SIG-M5 (cell line): ENCODE measurements around the gene DZIP1L.

ENCODE experiments used
- DNase-seq: peaks from one replicate; lab custom pipeline; 2025; lab: John Stamatoyannopoulos, UW

The DZIP1L gene

GRCh38 chr3:138068579-138069174 lies 46.7 kb downstream of the DZIP1L start:
- DNase-seq: no peak

DNA sequence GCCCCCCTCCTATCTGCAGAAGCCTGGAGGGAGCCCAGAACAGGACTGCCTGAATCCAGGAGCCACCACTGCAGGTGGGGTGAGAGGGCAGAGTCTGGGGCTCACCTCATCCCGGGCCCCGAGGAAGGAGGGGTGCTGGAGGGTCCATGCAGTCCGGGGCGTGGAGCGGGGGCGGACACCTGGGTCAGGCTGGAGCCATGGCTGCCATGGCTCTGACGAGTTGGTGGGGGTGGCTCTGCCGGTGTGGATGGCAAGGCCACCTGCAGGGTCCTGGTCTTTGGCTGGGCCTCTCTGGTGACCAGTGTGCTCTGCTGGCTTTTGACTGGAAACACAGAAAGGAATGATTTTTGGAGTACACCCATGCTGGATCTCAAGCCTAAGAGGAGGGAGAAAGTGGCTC lies 47.4 kb downstream of the DZIP1L start:
- DNase-seq: no peak

DNA sequence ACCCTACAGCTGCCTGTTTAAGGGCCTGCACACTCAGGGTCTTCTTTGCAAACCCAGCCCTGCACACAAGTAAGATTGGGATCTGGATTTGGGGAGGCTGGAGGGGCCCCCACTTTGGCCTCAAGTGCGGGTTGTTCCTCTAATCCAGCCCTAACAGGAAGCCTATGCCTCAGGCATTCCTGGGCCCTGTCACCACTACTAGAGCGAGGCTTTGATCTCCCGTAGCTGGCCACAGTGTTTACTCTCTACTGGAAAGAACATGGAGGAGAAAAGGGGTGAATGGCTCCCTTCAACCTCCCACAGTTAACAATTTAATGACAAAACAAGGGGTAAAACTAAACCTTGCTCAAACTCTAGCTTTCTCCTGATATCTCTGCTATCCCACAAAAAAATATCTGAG lies 48.4 kb downstream of the DZIP1L start:
- DNase-seq: no peak

DNA sequence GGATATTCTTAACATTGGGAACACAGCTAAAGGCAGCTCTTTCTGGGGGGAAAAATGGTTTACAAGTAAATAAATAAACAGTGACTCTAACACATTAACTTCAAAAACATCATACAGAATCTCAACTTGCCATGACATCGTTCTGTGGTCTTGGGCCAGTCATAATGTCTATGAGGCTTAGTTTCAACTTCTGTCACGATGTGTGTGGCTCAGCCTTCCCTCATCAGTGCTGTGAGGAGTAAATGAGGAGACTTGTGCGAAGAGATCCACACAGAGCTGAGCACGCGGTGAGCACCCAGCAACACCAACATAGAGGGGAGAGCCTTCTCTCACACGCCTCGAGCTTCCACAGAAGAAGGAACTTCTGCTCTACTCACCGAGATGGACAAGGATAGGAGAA lies 49.0 kb downstream of the DZIP1L start:
- DNase-seq: no peak

DNA sequence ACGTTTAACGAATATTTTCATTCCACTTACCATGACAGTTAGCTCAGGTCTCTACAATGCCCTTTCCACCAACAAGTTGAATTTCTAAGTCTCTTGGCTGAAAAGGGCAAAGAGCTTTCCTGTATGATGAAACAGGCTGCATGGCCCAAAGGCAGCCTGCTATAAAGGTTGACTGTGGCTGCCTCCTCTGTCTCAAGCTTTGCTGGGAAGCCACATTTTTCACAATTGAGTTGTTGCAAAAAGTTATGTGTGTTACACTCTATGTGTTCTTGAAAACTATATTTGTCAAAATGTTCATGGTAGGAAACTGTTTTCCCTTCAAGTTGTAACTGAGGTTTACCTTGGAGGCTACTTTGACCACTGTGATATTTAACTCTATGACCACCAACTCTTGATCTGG lies 49.5 kb downstream of the DZIP1L start:
- no peak for DNase-seq

DNA sequence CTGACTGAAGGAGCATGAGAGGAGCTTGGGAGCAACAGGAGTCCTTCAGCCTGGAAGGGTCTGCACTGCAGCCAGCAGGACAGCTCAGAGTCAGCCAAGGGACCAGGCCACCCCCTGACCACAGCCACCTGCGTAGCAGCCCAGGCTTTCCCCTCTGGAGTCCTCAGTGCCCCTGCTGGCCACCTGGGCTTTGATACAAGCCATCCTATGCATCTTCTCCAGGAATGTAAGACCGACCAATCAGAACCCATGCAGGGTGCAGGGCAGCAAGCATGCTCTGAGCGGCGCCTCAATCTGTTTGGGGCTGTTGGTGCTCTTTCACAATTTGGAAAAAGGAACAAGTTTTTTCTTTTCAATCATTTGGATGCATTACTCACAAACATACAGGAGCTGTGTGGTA lies 52.0 kb downstream of the DZIP1L start:
- no peak for DNase-seq

DNA sequence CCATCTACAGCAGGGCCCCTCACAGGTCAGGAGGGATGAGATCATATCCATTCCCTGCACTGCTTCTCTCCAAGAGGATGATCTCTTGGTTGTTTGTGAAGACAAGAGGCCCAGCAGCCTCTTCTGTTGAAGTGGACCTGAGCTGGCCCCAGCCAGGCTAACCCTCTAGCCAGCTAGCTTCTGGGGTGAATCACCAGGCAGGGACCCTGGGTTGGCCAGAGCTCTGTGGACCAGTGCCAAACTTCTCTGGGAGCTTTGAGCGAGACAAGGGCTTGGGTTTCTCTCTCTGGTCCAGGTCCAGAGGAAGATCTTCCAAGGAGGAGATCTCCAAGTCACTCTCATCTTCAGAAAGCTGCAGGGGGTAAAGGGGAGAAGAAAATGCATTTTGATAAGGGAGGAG lies 52.8 kb downstream of the DZIP1L start:
- no peak for DNase-seq

GRCh38 chr3:138062037-138062436 lies 53.4 kb downstream of the DZIP1L start:
- DNase-seq: no peak

GRCh38 chr3:138060792-138061191 lies 54.6 kb downstream of the DZIP1L start:
- no peak for DNase-seq

DNA sequence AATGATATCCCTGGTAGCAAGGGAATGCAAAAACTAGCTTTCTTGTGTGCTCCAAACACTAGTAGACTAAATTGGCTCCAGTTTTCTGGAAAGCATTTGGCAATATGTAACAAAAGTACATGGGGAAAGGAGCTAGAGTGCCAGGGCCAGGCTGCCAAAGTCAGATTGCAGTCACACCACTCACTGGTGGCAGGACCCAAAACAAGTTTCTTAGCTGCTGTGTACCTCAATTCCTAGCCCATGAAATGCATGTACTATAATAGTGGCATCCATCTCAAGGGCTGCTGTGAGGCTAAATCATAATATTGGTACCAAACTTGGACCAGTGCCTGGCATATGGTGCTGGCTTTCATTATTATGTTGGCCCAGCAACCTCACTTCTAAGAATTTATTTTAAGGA lies 56.1 kb downstream of the DZIP1L start:
- DNase-seq: no peak

GRCh38 chr3:138057384-138057783 lies 58.0 kb downstream of the DZIP1L start:
- no peak for DNase-seq

DNA sequence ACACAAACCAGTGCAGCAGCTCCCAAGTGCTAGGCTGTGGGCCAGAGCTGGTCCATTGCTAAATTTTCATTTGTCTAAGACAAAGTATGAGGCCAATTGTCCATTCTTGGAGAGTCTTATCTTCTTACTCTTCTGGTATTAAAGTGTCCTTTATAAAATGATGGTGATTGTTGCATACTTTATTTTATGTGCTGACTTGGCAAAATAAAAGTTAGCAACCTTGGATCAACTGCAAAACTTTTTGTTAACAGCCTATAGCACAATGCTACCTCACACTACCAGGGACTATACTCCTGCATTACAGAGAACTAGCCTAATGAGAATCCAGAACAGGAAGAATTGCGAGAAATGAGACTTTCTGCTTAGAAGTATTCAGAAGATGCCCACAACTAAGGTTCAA lies 61.4 kb downstream of the DZIP1L start:
- no peak for DNase-seq

DNA sequence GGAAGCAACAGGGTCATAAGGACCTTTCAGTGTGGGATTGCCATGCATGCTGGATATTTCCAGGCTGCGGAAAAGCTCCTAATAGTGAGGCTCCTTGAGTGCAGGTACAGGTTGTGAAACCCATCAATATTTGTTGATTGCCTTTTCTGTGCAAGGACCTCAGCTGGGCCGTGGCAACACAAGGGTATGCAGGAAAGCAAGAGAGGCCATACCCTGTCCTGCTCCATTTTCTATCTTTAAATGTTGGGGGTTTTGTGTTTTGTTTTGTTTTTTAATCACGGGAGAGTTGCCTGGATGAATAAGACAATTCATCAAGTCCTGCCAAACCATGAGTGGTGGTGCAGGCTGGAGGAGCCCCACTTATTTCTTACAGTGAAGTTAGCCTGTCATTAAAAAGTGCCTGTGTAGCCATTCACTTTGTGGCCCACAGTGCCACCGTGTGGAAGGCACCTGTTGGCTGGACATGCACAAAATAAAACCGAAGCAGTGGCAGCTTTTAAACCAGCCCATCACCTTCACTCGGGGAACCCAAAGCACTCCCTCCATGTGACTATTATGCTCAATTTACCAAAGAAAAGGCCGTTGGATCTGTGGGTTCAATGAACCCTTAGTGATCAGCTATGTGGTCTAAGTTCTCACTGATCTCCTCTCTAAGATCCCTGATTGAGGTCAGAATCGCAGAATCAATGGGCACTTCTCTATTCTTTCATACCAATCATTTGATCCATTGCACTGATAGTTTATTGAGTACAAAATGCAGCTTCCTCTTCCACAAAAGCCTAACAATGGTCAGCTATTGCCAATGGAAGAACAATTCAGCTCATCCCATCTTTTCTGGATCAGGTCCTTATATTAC lies 63.2 kb downstream of the DZIP1L start:
- no peak for DNase-seq

DNA sequence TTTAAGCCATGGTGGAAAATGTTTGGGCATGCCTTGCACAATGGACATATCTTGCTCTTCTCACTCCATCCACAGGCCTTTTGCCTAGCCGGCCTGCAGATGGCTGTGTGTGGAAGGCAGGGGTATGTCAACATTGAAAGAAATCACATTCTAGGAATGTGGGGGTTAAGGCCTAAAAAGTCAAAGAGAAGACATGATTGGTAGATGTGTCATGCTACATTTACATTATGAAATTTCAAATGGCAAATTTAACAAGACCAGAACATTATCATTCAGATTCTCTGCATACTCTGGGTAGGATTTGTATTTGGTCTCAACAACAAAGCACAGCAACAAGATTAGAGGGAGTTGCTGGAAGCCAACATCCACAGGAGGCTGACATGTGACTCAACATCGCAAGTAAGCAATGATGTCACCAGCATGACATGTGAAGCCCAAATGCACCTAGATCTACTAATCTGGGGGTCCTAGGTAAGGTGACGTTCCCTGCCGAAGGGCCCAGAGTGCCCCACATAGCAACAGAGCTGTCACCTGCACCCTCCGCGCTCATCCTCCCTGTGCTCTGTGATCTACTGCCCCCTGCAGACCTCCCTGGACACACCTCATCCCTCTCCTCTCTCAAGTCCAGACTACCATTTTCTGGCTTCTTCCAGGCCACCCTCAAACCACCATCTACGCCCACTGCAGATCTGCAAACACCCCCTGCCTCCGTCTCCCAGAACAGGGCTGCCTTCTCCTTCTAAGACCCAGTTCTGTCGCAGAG lies 66.1 kb downstream of the DZIP1L start:
- no peak for DNase-seq

DNA sequence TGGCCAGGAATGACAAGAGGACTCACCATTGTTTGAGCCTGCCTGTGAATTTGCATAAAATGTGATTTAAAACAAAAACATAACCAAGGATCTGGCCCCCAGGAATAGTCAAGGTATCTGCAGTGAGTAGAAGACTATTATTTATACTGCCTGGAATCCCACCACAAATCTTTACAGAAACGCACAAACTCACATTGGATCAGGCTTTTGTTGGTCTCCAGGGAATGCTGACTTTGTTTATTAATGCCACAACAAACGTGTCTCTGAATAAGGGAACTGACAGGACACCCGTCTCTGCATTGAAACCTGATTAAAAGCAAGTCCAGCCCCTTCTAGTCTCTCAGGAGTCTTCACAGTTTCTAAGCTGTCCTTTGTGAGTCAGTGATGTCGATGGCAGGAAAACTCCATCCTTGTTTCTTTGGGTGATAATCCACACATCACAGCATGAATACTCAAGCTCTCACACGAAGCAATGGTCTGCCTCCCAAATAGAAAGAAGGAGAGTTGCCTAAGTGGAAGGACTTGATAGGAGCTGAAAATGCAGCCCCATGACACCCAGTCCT lies 67.7 kb downstream of the DZIP1L start:
- no peak for DNase-seq

GRCh38 chr3:138046955-138047354 lies 68.5 kb downstream of the DZIP1L start:
- no peak for DNase-seq

DNA sequence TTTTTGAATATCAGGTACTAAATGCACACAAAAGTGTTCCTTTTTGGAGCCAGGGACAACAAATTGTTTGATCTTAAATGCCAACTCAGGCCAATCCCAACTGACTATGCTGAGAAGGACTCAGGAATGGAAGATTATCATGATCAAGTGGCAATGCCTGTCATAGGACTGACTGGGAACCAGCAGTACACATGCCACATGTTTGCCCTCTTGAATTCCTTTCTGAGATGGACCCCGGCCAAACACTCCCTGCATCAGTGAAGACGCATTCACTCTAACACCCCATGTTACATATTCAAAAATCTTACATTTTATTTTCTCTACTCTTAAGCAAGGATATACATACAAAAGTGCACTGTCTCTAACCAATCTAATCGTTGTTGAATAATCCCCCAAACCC lies 69.3 kb downstream of the DZIP1L start:
- DNase-seq: no peak

- DNase-seq: no peak
Measured at GRCh38 chr3:138043266-138044029, 72.0 kb downstream of the DZIP1L start.

DNA sequence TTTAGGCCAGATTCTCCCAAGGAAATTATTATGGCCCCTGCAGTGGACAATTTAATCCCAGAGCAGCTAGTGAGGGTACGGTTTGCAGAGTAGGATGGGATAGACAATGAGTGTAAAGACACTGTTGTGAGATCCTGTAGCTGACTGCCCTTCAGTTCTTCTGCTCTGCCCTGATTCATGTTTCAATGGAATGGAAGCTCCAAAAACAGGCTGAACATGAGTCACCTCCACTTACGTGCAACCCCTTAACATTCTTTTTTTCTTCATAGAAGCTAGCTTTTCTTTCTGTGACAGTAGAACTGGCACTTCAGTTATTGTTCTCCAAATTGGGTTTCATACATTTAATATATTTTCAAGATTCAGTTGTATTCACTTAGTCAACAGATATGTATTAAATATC lies 73.4 kb downstream of the DZIP1L start:
- no peak for DNase-seq

- DNase-seq: no peak
Measured at GRCh38 chr3:138038725-138039462, 76.5 kb downstream of the DZIP1L start.

DNA sequence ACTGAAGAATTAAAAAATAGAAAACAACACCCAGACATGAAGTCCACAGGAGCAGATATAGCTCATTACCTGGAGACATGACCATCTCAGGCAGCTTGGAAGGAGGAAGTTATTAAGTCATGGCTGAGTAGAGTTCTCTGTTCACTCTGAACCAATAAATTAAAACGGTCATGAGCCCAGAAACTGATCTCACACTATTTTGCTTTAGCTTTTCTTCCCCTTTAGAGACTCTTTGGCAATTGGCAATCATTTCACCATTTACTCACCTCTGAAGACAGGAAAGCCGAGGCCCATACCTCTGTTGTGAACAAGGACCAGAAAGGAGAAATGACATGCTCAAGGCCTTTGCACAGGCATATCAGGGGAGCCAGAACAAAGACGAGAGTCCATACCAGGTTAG lies 78.8 kb downstream of the DZIP1L start:
- no peak for DNase-seq
